ENCODE measurements around the gene NOA1. TPM values are rescaled to one million over a fixed set of nuclear protein-coding genes. Genes with fewer than 3 reads are reported as not detected.

NOA1 gene
- total and polyA plus RNA-seq, 10 of the 15 experiments (the other 5 are each of a cell fraction or from before 2014, with no cell fraction given), result 3.2 to 34.0 (median 17.6) TPM

- no peak overlapping the region for H2AFZ ChIP-seq (ENCODE audit: control insufficient read depth, low read depth, low read length)
- intact Hi-C loops (cut with micrococcal nuclease; ENCODE audit: unreplicated experiment), result loop anchor here (2.0 to 5.0 kb wide), 2 partner anchors 543 to 1032 kb away; partner anchors contain the start of genes CEP135 and PAICS
- DNase-seq (ENCODE audit: low read depth, low spot score), result no peak
- TF ChIP-seq TCF7 (IDR thresholded peaks at IDR 0.05; ENCODE audit: borderline replicate concordance), result no peak
- TF ChIP-seq, protein P1, sequence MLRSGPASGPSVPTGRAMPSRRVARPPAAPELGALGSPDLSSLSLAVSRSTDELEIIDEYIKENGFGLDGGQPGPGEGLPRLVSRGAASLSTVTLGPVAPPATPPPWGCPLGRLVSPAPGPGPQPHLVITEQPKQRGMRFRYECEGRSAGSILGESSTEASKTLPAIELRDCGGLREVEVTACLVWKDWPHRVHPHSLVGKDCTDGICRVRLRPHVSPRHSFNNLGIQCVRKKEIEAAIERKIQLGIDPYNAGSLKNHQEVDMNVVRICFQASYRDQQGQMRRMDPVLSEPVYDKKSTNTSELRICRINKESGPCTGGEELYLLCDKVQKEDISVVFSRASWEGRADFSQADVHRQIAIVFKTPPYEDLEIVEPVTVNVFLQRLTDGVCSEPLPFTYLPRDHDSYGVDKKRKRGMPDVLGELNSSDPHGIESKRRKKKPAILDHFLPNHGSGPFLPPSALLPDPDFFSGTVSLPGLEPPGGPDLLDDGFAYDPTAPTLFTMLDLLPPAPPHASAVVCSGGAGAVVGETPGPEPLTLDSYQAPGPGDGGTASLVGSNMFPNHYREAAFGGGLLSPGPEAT (IDR thresholded peaks at IDR 0.05; ENCODE audit: low read depth), result no peak
- TF ChIP-seq, protein P2, sequence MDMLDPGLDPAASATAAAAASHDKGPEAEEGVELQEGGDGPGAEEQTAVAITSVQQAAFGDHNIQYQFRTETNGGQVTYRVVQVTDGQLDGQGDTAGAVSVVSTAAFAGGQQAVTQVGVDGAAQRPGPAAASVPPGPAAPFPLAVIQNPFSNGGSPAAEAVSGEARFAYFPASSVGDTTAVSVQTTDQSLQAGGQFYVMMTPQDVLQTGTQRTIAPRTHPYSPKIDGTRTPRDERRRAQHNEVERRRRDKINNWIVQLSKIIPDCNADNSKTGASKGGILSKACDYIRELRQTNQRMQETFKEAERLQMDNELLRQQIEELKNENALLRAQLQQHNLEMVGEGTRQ (IDR thresholded peaks at IDR 0.05; ENCODE audit: borderline replicate concordance, low read depth, low read length), result no peak
- no peak for TF ChIP-seq HDGF (IDR thresholded peaks at IDR 0.05)
- no peak for TF ChIP-seq IRF3 (IDR thresholded peaks at IDR 0.05)
- no peak for TF ChIP-seq SREBF1 (IDR thresholded peaks at IDR 0.05; ENCODE audit: low read length)
- TF ChIP-seq TAF1 (IDR thresholded peaks at IDR 0.05; ENCODE audit: borderline replicate concordance, low read depth, low read length), result no peak
- no peak for TF ChIP-seq RAD51 (IDR thresholded peaks at IDR 0.05)
- no peak for TF ChIP-seq ZBTB4 (CRISPR knock-in tag; IDR thresholded peaks at IDR 0.05)
- TF ChIP-seq KLF5 (IDR thresholded peaks at IDR 0.05; ENCODE audit: partially characterized antibody), result no peak
- TF ChIP-seq ZNF217 (IDR thresholded peaks at IDR 0.05), result no peak
- peak; percentile 95 for TF ChIP-seq PKNOX1 (IDR thresholded peaks at IDR 0.05)
- no peak for TF ChIP-seq YY1 (IDR thresholded peaks at IDR 0.05; ENCODE audit: low read depth, low read length)
- no peak for TF ChIP-seq EED (IDR thresholded peaks at IDR 0.05; ENCODE audit: low read depth)
- no peak for TF ChIP-seq EP300 (IDR thresholded peaks at IDR 0.05; ENCODE audit: borderline replicate concordance in 1 of 2, control insufficient read depth in 1 of 2, low read depth in 2 of 2, low read length in 2 of 2)
Observed at GRCh38 chr4:56979421-56980072, 2.1 kb upstream of the NOA1 start.

More at GRCh38 chr4:56979421-56980072, 2.1 kb upstream of the NOA1 start:
- H3K4me3 ChIP-seq, result peak overlapping the region; percentile 92
- ChIA-PET RAD21 (ENCODE audit: unreplicated experiment) (interaction anchor here (0.6 to 3.9 kb wide), 5 partner anchors 11 to 556 kb away, joined by 3 to 43 read pairs (median 12); partner anchors contain the start of genes PAICS, PPAT and REST), POLR2A (interaction anchor here (0.6 to 4.1 kb wide), 11 partner anchors 9 to 1434 kb away, joined by 3 to 31 read pairs (median 4); partner anchors contain the start of genes AASDH, PAICS, PPAT and REST), CTCF (interaction anchor here (0.7 to 2.4 kb wide), 5 partner anchors 9 to 210 kb away, joined by 3 to 7 read pairs (median 5); no protein-coding TSS in a partner anchor), SMC1A (ENCODE audit: uncharacterized antibody, unreplicated experiment) (interaction anchor here (1.0 to 3.3 kb wide), 8 partner anchors 9 to 544 kb away, joined by 3 to 18 read pairs (median 4); partner anchors contain the start of genes PAICS and REST)
- no peaks in the 10 kb centered on the region; the same call in 2 of the 3 replicates for H3K9me3 ChIP-seq (replicated peaks; ENCODE audit: control insufficient read depth, insufficient read depth, low read length)
- H4K20me1 ChIP-seq (ENCODE audit: control insufficient read depth, insufficient read depth), result peaks cover 10% of the 10 kb centered on the region
- no TSS peak for BruUV-seq (replicated peaks)
- H3K4me2 ChIP-seq (ENCODE audit: control insufficient read depth, insufficient read depth), result peak overlapping the region; percentile 76
- in situ Hi-C loops (cut with MboI), result no loop called here
- ATAC-seq (peak; percentile 14), FAIRE-seq (no peak)
- H3K27ac ChIP-seq (ENCODE audit: control insufficient read depth, insufficient read depth), result peak overlapping the region; percentile 92
- H3K4me1 ChIP-seq (ENCODE audit: control insufficient read depth, insufficient read depth, low read length), result peaks cover 4% of the 10 kb centered on the region
- peaks cover 85% of the 10 kb centered on the region for H3K79me2 ChIP-seq (ENCODE audit: control insufficient read depth, insufficient read depth, low read length)
- 2% methylated on average over 21 of the region's 21 CpGs for WGBS (ENCODE audit: insufficient coverage, insufficient replicate concordance, low lambda C conversion rate, missing lambda C conversion rate)
- H3K9ac ChIP-seq (ENCODE audit: control insufficient read depth, insufficient read depth, low read length), result peak overlapping the region; percentile 98
- no peaks in the 10 kb centered on the region for H3K36me3 ChIP-seq (ENCODE audit: control insufficient read depth in 2 of 2, insufficient read depth in 2 of 2, low read length in 1 of 2)
- H3K27me3 ChIP-seq (replicated peaks in 1 of 2; ENCODE audit: control insufficient read depth in 2 of 2, insufficient read depth in 2 of 2, low read length in 1 of 2), result no peaks in the 10 kb centered on the region
